A549 (cell line): ENCODE results near the gene VPS29. TPM values are rescaled to one million over a fixed set of nuclear protein-coding genes. Genes with fewer than 3 reads are reported as not detected.
"Not testable (repeated sequence)": the region's sequence is repeated elsewhere in the genome, so short reads cannot be mapped to it uniquely, and the experiment has no call there.

Source experiments
- ATAC-seq, 2 experiments: fragments of 200-7000 bp in 1 of 2; fragments of >200 bp in 1 of 2; cut with Nextera tagmentation in 1 of 2; cut with Tn5 transposase in 1 of 2; 3 replicates each; pipeline versions ENCODE4 v1.8.0 to v1.9.1; 2018 to 2020; ENCODE audit warnings: mild to moderate bottlenecking in 1 of 2, moderate library complexity in 1 of 2
- CTCF ChIA-PET: fragments of 300-600 bp; sonication (Branson Sonifier 250); formaldehyde crosslinking; extraction: SDS; loops from one replicate; lab custom pipeline; 2021; ENCODE audit warnings: antibody characterized with exemption, inconsistent platforms; lab: Yijun Ruan, JAX
- POLR2A ChIA-PET: fragments of 350-600 bp; formaldehyde crosslinking; extraction: SDS; loops from one replicate; lab custom pipeline; 2021; ENCODE audit warnings: antibody characterized with exemption, inconsistent platforms; lab: Yijun Ruan, JAX
- DNase-seq, 2 experiments: peaks; one replicate each; pipeline versions ENCODE4 v3.0.0 to v3.0.0-alpha.2; 2011 to 2016; ENCODE audit warnings: low read depth in 1 of 2, low spot score in 1 of 2
- FAIRE-seq: peaks from 2 replicates; lab custom pipeline; 2011; peaks lifted over from hg19 to GRCh38; lab: Jason Lieb, UNC
- H3K27ac ChIP-seq, 2 experiments: fragments of >200 bp; sonication (Bioruptor Twin); formaldehyde crosslinking; 3 replicates each; pipeline ENCODE4 v1.5.1; 2016 to 2017
- H3K4me1 ChIP-seq: fragments of >200 bp; sonication (Bioruptor Twin); formaldehyde crosslinking; 3 replicates; pipeline ENCODE4 v1.6.1; 2016
- H3K4me2 ChIP-seq: fragments of >200 bp; sonication (Bioruptor Twin); formaldehyde crosslinking; 3 replicates; pipeline ENCODE4 v1.6.1; 2016
- H3K4me3 ChIP-seq: fragments of >200 bp; sonication (Bioruptor Twin); formaldehyde crosslinking; 3 replicates; pipeline ENCODE4 v1.5.1; 2016
- H3K9me3 ChIP-seq: fragments of >200 bp; sonication (Bioruptor Twin); formaldehyde crosslinking; 3 replicates; pipeline ENCODE4 v1.6.1; 2016
- CBX8 ChIP-seq: fragments of 200-600 bp; sonication (generic); IDR thresholded peaks from 2 replicates; pipeline ENCODE4 v1.6.1; 2016
- EHMT2 ChIP-seq: fragments of 200-600 bp; sonication (generic); IDR thresholded peaks from 2 replicates; pipeline ENCODE4 v1.6.1; 2016; ENCODE audit warnings: antibody characterized with exemption, low read depth, mild to moderate bottlenecking, moderate library complexity
- ESRRA ChIP-seq: fragments of 150-350 bp; IDR thresholded peaks from 2 replicates; pipeline ENCODE4 v1.6.1; 2014; ENCODE audit warnings: mild to moderate bottlenecking, low read length, borderline replicate concordance
- GATA3 ChIP-seq: IDR thresholded peaks from 2 replicates; pipeline ENCODE4 v1.6.1; 2012; ENCODE audit warnings: borderline replicate concordance
- HOXB13 ChIP-seq: fragments of 250-450 bp; sonication (Bioruptor Pico); IDR thresholded peaks from 2 replicates; pipeline ENCODE4 v1.5.0; 2020; ENCODE audit warnings: low read depth, mild to moderate bottlenecking, moderate library complexity
- HOXB5 ChIP-seq: fragments of 250-450 bp; sonication (Bioruptor Pico); IDR thresholded peaks from 2 replicates; pipeline ENCODE4 v1.5.0; 2020; ENCODE audit warnings: mild to moderate bottlenecking, moderate library complexity
- JUNB ChIP-seq: fragments of >200 bp; sonication (Bioruptor Twin); formaldehyde crosslinking; IDR thresholded peaks from 2 replicates; pipeline ENCODE4 v1.6.1; 2016
- KDM1A ChIP-seq: fragments of 200-600 bp; sonication (generic); IDR thresholded peaks from 2 replicates; pipeline ENCODE4 v1.6.1; 2016; ENCODE audit warnings: low read depth, mild to moderate bottlenecking
- PHF8 ChIP-seq: fragments of 200-600 bp; sonication (generic); IDR thresholded peaks from 2 replicates; pipeline ENCODE4 v1.6.1; 2016; ENCODE audit warnings: low read depth, mild to moderate bottlenecking, antibody characterized with exemption, moderate library complexity, borderline replicate concordance
- RNF2 ChIP-seq: fragments of 200-600 bp; sonication (generic); IDR thresholded peaks from 2 replicates; pipeline ENCODE4 v1.6.1; 2016; ENCODE audit warnings: low read depth, mild to moderate bottlenecking, antibody characterized with exemption, moderate library complexity, borderline replicate concordance
- ZSCAN20 ChIP-seq: fragments of 250-450 bp; sonication (Bioruptor Pico); IDR thresholded peaks from 2 replicates; pipeline ENCODE4 v1.8.0; 2022; ENCODE audit warnings: mild to moderate bottlenecking, moderate library complexity
- WGBS: methylation state at CpG from one replicate; pipeline ENCODE4 v1.1.6; 2017; ENCODE audit errors: missing lambda C conversion rate; 5-methylcytosine and 5-hydroxymethylcytosine counted together
- polyA plus RNA-seq, 4 experiments: library from polyadenylated mRNA; depleted of rRNA in 3 of 4; stranded (reverse); fragments of >200 nt; fragmentation: RNase III in 1 of 4; extraction: RNeasy Plus Mini Kit Qiagen cat#74134 plus additional on column Dnase treatment in 1 of 4; gene quantifications; 2 replicates in 3 of 4; 3 replicates in 1 of 4; pipeline ENCODE4 v1.2.3, GENCODE V29; 2011 to 2017
- TF ChIP-seq, protein P1 (sequence below): fragments of >200 bp; sonication (Bioruptor Twin); formaldehyde crosslinking; IDR thresholded peaks from 3 replicates; pipeline ENCODE4 v1.6.1; 2016
- TF ChIP-seq, protein P2 (sequence below): fragments of 250-450 bp; sonication (Bioruptor Pico); IDR thresholded peaks from 2 replicates; pipeline ENCODE4 v1.5.0; 2021; ENCODE audit warnings: mild to moderate bottlenecking, moderate library complexity, borderline replicate concordance
- TF ChIP-seq, protein P3 (sequence below): fragments of 200-600 bp; sonication (generic); IDR thresholded peaks from 2 replicates; pipeline ENCODE4 v1.6.1; 2016; ENCODE audit warnings: antibody characterized with exemption, mild to moderate bottlenecking, moderate library complexity

The VPS29 gene
- polyA plus RNA-seq, 2 of the 4 experiments (the other 2 are of a cell fraction) = 183 to 230 TPM

DNA sequence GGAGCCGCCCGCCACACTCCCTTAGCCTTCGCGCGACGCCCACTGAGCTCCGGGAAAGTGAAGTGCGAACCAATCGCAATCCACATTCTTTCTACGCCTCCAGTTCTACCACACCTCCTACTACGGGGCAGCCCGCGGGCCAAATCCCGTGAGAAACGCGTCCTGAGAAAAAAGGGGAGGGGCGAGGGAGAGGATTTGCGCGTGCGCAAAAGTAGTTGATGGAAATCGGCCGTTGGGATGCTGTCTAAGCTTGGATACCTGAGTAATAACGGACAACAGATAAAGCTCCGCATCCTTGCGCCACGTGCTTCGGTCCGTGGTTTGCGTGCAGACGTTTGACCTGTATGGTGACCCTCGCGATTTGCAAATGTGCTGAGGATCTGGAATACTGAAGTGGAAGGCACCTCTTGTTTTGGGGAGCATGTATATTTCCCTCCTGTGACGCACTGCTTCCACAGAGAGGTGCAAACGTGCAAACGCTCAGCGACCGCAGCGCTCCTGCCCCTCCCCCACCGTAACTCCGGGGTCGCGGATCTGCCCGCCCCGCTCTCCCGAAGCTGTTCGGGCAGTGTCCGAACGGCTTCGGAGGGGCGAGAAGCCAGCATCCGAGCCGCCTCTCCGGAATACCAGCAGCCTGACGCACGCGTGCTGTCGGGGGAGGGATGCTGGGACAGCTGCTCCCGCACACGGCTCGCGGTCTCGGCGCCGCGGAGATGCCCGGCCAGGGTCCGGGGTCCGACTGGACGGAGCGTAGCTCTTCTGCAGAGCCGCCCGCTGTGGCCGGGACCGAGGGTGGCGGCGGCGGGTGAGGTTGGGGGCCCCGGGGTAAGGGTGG, 33.5 kb downstream of the VPS29 start, which contains the start of the genes FAM216A and GPN3 (continued):
- TF ChIP-seq, protein P1, sequence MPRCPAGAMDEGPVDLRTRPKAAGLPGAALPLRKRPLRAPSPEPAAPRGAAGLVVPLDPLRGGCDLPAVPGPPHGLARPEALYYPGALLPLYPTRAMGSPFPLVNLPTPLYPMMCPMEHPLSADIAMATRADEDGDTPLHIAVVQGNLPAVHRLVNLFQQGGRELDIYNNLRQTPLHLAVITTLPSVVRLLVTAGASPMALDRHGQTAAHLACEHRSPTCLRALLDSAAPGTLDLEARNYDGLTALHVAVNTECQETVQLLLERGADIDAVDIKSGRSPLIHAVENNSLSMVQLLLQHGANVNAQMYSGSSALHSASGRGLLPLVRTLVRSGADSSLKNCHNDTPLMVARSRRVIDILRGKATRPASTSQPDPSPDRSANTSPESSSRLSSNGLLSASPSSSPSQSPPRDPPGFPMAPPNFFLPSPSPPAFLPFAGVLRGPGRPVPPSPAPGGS = peak; percentile 54; the same call in 1 of the 3 replicates

DNA sequence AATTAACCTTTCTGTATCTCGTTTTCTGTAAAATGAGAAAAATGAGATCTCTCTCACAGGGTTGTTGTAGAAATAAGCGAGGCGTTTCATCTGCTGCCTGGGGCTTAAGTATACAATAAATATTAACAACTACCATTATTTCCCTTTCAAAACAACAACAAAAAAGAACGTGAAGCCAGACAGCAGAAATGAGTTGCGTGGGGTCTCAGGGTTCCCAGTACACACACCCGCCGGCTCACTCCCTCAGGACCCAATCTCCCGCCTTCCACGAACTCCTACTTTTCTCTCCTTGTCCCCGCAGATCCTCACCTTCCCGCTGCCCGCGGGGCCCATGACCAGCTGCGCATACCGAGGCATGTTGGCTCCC, 34.1 kb downstream of the VPS29 start:
- no peak for FAIRE-seq
- POLR2A ChIA-PET = interaction anchor here (1.0 to 2.9 kb wide), 8 partner anchors 15 to 146 kb away, joined by 4 to 29 read pairs (median 7); partner anchors contain the start of genes ARPC3, RAD9B, TCTN1 and VPS29
- ATAC-seq = no peak
- H3K4me2 ChIP-seq = peak overlapping the region; percentile 94
- TF ChIP-seq PHF8 (peak; percentile 27), HOXB13 (CRISPR knock-in tag) (no peak), GATA3 (no peak)
- DNase-seq = no peak
- no peaks in the 10 kb centered on the region for H3K9me3 ChIP-seq
- H3K4me1 ChIP-seq = peaks cover 16% of the 10 kb centered on the region; the same call in 2 of the 3 replicates
- H3K27ac ChIP-seq = peak overlapping the region; percentile 74 to 96
- peak overlapping the region; percentile 71 for H3K4me3 ChIP-seq
- 1% methylated on average over 15 of the region's 15 CpGs for WGBS
- CTCF ChIA-PET = interaction anchor here (0.6 to 12.5 kb wide), 19 partner anchors 13 to 931 kb away, joined by 3 to 168 read pairs (median 5); partner anchors contain the start of genes ARPC3 and TCTN1

DNA sequence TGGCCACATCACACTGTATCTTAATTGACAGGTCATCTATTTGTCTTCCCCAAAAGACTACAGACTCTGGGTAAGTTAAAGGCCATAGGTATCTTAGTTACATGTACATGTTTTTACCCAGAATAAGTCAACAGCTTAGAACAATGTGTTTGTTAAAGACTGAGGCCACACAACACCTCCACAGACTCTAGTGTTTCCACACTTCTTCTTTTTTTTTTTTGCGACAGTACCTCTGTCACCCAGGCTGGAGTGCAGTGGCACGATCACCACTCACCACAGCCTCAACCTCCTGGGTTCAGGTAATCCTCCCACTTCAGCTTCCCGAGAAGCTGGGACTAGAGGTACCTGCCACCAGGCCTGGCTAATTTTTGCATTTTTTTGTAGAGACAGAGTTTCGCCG, 35.1 kb downstream of the VPS29 start:
- Histone ChIP-seq H3K4me1 (peaks cover 16% of the 10 kb centered on the region; the same call in 2 of the 3 replicates), H3K27ac (0 out of 6 replicates have a peak overlapping the region, but pooled peaks of 1 of the 2 experiments have one; percentile 27), H3K4me3 (peak overlapping the region; percentile 71; the same call in 1 of the 3 replicates), H3K4me2 (peak overlapping the region; percentile 94), H3K9me3 (no peaks in the 10 kb centered on the region)
- POLR2A ChIA-PET = interaction anchor here (0.7 kb wide), 1 partner anchor 32 kb away, joined by 3 read pairs; no protein-coding TSS in a partner anchor
- ATAC-seq (no peak), FAIRE-seq (no peak), DNase-seq (no peak)
- CTCF ChIA-PET = interaction anchor here (0.6 to 12.5 kb wide), 6 partner anchors 12 to 784 kb away, joined by 3 to 168 read pairs (median 6); partner anchors contain the start of gene ARPC3
- TF ChIP-seq, protein P1 = no peak
- TF ChIP-seq ESRRA = no peak
- no peak for TF ChIP-seq HOXB5 (CRISPR knock-in tag)
- TF ChIP-seq JUNB = no peak
- TF ChIP-seq CBX8 = no peak
- TF ChIP-seq, protein P2, sequence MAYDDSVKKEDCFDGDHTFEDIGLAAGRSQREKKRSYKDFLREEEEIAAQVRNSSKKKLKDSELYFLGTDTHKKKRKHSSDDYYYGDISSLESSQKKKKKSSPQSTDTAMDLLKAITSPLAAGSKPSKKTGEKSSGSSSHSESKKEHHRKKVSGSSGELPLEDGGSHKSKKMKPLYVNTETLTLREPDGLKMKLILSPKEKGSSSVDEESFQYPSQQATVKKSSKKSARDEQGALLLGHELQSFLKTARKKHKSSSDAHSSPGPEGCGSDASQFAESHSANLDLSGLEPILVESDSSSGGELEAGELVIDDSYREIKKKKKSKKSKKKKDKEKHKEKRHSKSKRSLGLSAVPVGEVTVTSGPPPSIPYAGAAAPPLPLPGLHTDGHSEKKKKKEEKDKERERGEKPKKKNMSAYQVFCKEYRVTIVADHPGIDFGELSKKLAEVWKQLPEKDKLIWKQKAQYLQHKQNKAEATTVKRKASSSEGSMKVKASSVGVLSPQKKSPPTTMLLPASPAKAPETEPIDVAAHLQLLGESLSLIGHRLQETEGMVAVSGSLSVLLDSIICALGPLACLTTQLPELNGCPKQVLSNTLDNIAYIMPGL (CRISPR knock-in tag) = no peak
- TF ChIP-seq EHMT2 = no peak
- no peak for TF ChIP-seq ZSCAN20 (CRISPR knock-in tag)
- no peak for TF ChIP-seq KDM1A
- TF ChIP-seq, protein P3, sequence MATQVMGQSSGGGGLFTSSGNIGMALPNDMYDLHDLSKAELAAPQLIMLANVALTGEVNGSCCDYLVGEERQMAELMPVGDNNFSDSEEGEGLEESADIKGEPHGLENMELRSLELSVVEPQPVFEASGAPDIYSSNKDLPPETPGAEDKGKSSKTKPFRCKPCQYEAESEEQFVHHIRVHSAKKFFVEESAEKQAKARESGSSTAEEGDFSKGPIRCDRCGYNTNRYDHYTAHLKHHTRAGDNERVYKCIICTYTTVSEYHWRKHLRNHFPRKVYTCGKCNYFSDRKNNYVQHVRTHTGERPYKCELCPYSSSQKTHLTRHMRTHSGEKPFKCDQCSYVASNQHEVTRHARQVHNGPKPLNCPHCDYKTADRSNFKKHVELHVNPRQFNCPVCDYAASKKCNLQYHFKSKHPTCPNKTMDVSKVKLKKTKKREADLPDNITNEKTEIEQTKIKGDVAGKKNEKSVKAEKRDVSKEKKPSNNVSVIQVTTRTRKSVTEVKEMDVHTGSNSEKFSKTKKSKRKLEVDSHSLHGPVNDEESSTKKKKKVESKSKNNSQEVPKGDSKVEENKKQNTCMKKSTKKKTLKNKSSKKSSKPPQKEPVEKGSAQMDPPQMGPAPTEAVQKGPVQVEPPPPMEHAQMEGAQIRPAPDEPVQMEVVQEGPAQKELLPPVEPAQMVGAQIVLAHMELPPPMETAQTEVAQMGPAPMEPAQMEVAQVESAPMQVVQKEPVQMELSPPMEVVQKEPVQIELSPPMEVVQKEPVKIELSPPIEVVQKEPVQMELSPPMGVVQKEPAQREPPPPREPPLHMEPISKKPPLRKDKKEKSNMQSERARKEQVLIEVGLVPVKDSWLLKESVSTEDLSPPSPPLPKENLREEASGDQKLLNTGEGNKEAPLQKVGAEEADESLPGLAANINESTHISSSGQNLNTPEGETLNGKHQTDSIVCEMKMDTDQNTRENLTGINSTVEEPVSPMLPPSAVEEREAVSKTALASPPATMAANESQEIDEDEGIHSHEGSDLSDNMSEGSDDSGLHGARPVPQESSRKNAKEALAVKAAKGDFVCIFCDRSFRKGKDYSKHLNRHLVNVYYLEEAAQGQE = no peak
- TF ChIP-seq RNF2 = no peak
- WGBS = 89% methylated on average over 5 of the region's 5 CpGs

DNA sequence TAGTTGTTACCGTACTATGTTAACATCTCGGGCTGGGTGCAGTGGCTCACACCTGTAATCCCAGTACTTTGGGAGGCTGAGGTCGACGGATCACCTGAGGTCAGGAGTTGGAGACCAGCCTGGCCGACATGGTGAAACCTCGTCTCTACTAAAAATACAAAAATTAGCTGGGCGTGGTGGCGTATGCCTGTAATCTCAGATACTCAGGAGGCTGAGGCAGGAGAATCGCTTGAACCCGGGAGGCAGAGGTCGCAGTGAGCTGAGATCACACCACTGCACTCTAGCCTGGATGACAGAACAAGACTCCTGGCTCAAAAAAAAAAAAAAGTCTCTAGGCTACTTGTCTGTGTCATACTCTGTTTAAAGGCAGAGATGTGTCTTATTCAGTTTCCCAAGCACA, 36.1 kb downstream of the VPS29 start:
- ATAC-seq, H3K27ac ChIP-seq, DNase-seq, H3K4me2 ChIP-seq, H3K9me3 ChIP-seq, H3K4me3 ChIP-seq, POLR2A ChIA-PET, FAIRE-seq: not testable (repeated sequence)
- CTCF ChIA-PET = interaction anchor here (0.6 to 12.5 kb wide), 6 partner anchors 11 to 977 kb away, joined by 3 to 168 read pairs (median 5); partner anchors contain the start of gene ARPC3
- H3K4me1 ChIP-seq = peaks cover 16% of the 10 kb centered on the region; the same call in 2 of the 3 replicates
- WGBS = 92% methylated on average over 11 of the region's 11 CpGs
